OCI-LY1 (cell line): ENCODE results near the gene CDH13.

Source experiments
- H2AFZ ChIP-seq: fragments of 200-600 bp; sonication (generic), shearing (Covaris generic); 2 replicates; pipeline ENCODE4 v1.6.0; 2014; ENCODE audit warnings: antibody characterized with exemption, mild to moderate bottlenecking, low read length
- H3F3A ChIP-seq: fragments of 200-600 bp; sonication (generic), shearing (Covaris generic); 2 replicates; pipeline ENCODE4 v1.6.0; 2014; ENCODE audit warnings: mild to moderate bottlenecking, antibody characterized with exemption, low read length, moderate library complexity; ENCODE audit not compliant: insufficient read depth
- H3K27ac ChIP-seq: fragments of 200-600 bp; sonication (generic); 2 replicates; pipeline ENCODE4 v1.5.1; 2014; ENCODE audit warnings: low read length, mixed run types, mild to moderate bottlenecking, low read depth; ENCODE audit not compliant: poor library complexity, severe bottlenecking
- H3K27me3 ChIP-seq: fragments of 200-600 bp; sonication (generic); 2 replicates; pipeline ENCODE4 v1.6.0; 2014; ENCODE audit warnings: antibody characterized with exemption, mild to moderate bottlenecking, low read length, moderate library complexity; ENCODE audit not compliant: insufficient read depth
- H3K36me3 ChIP-seq: fragments of 200-600 bp; sonication (generic); 2 replicates; pipeline ENCODE4 v1.6.1; 2014; ENCODE audit warnings: mild to moderate bottlenecking, antibody characterized with exemption, low read length, moderate library complexity, mixed read lengths; ENCODE audit not compliant: insufficient read depth
- H3K4me1 ChIP-seq: fragments of 200-600 bp; sonication (generic); 2 replicates; pipeline ENCODE4 v1.5.1; 2014; ENCODE audit warnings: mild to moderate bottlenecking, low read length, moderate library complexity; ENCODE audit not compliant: insufficient read depth, severe bottlenecking
- H3K4me2 ChIP-seq: fragments of 200-600 bp; sonication (generic), shearing (Covaris generic); 2 replicates; pipeline ENCODE4 v1.6.1; 2014; ENCODE audit warnings: low read length
- H3K4me3 ChIP-seq: fragments of 200-600 bp; sonication (generic); 2 replicates; pipeline ENCODE4 v1.5.1; 2014; ENCODE audit warnings: low read length, low read depth, mild to moderate bottlenecking, mixed read lengths; ENCODE audit not compliant: poor library complexity, severe bottlenecking
- H3K79me2 ChIP-seq: fragments of 200-600 bp; shearing (Covaris generic); 2 replicates; pipeline ENCODE4 v1.6.1; 2016; ENCODE audit warnings: mixed run types, low read length, mixed read lengths; ENCODE audit not compliant: insufficient read depth
- H3K9ac ChIP-seq: fragments of 200-600 bp; sonication (generic), shearing (Covaris generic); 2 replicates; pipeline ENCODE4 v1.6.1; 2014; ENCODE audit warnings: mild to moderate bottlenecking, low read length, mixed read lengths
- H3K9me2 ChIP-seq: fragments of 200-600 bp; sonication (generic), shearing (Covaris generic); 2 replicates; pipeline ENCODE4 v1.6.1; 2014; ENCODE audit warnings: low read depth, mild to moderate bottlenecking, low read length, mixed read lengths
- H3K9me3 ChIP-seq: fragments of 200-600 bp; shearing (Covaris generic); 2 replicates; pipeline ENCODE4 v1.6.1; 2014; ENCODE audit warnings: low read length, mixed read lengths
- H4K20me1 ChIP-seq: fragments of 200-600 bp; sonication (generic), shearing (Covaris generic); 2 replicates; pipeline ENCODE4 v1.6.0; 2016; ENCODE audit warnings: mild to moderate bottlenecking, low read length; ENCODE audit not compliant: insufficient read depth
- CTCF ChIP-seq: fragments of 200-600 bp; sonication (generic), shearing (Covaris generic); IDR thresholded peaks from 2 replicates; pipeline ENCODE4 v1.5.1; 2017; ENCODE audit warnings: mild to moderate bottlenecking, antibody characterized with exemption, low read length, moderate library complexity, mixed read lengths
- EZH2 ChIP-seq: fragments of 200-600 bp; sonication (generic), shearing (Covaris generic); IDR thresholded peaks from 2 replicates; pipeline ENCODE4 v1.8.0; 2017; ENCODE audit warnings: borderline replicate concordance, mixed run types, mild to moderate bottlenecking, antibody characterized with exemption, low read length, moderate library complexity, mixed read lengths

The CDH13 gene

GRCh38 chr16:82628088-82628423 is 1.3 kb downstream of the CDH13 start:
- Histone ChIP-seq H4K20me1 (no peaks in the 10 kb centered on the region), H3K27ac (no peak overlapping the region), H3K9me3 (no peaks in the 10 kb centered on the region), H2AFZ (no peak overlapping the region), H3K4me3 (no peak overlapping the region), H3F3A (no peaks in the 10 kb centered on the region), H3K79me2 (no peaks in the 10 kb centered on the region), H3K4me1 (no peaks in the 10 kb centered on the region), H3K36me3 (no peaks in the 10 kb centered on the region), H3K9ac (no peak overlapping the region), H3K4me2 (no peak overlapping the region), H3K27me3 (peaks cover 7% of the 10 kb centered on the region; the same call in 1 of the 2 replicates), H3K9me2 (no peaks in the 10 kb centered on the region)
- no peak for TF ChIP-seq EZH2

GRCh38 chr16:82628711-82629110 is 1.9 kb downstream of the CDH13 start:
- TF ChIP-seq CTCF: no peak
- TF ChIP-seq EZH2: no peak
- H3K4me3 ChIP-seq: no peak overlapping the region

GRCh38 chr16:82629441-82630027 is 2.8 kb downstream of the CDH13 start:
- Histone ChIP-seq H4K20me1 (no peaks in the 10 kb centered on the region), H3F3A (no peaks in the 10 kb centered on the region), H3K27me3 (peaks cover 7% of the 10 kb centered on the region; the same call in 1 of the 2 replicates), H3K27ac (no peak overlapping the region), H3K36me3 (no peaks in the 10 kb centered on the region), H2AFZ (no peak overlapping the region), H3K4me2 (no peak overlapping the region), H3K9ac (no peak overlapping the region), H3K9me3 (no peaks in the 10 kb centered on the region), H3K79me2 (no peaks in the 10 kb centered on the region), H3K4me3 (no peak overlapping the region), H3K4me1 (no peaks in the 10 kb centered on the region), H3K9me2 (no peaks in the 10 kb centered on the region)
- TF ChIP-seq CTCF: no peak
- TF ChIP-seq EZH2: no peak

More at GRCh38 chr16:82628711-82629110, 1.9 kb downstream of the CDH13 start:
- H3K4me1 ChIP-seq: no peaks in the 10 kb centered on the region
- H3K79me2 ChIP-seq: no peaks in the 10 kb centered on the region
- H2AFZ ChIP-seq: no peak overlapping the region
- peaks cover 7% of the 10 kb centered on the region; the same call in 1 of the 2 replicates for H3K27me3 ChIP-seq
- no peaks in the 10 kb centered on the region for H3K36me3 ChIP-seq
- H4K20me1 ChIP-seq: no peaks in the 10 kb centered on the region
- no peaks in the 10 kb centered on the region for H3F3A ChIP-seq
- no peaks in the 10 kb centered on the region for H3K9me2 ChIP-seq
- no peak overlapping the region for H3K9ac ChIP-seq
- no peak overlapping the region for H3K4me2 ChIP-seq
- H3K9me3 ChIP-seq: no peaks in the 10 kb centered on the region
- no peak overlapping the region for H3K27ac ChIP-seq

GRCh38 chr16:82630219-82630618 is 3.5 kb downstream of the CDH13 start:
- peaks cover 7% of the 10 kb centered on the region; the same call in 1 of the 2 replicates for H3K27me3 ChIP-seq
- no peak overlapping the region for H3K27ac ChIP-seq
- H3F3A ChIP-seq: no peaks in the 10 kb centered on the region
- TF ChIP-seq CTCF: no peak
- no peak for TF ChIP-seq EZH2
- H3K9me2 ChIP-seq: no peaks in the 10 kb centered on the region
- no peak overlapping the region for H2AFZ ChIP-seq
- no peak overlapping the region for H3K4me2 ChIP-seq
- H3K9me3 ChIP-seq: no peaks in the 10 kb centered on the region
- no peaks in the 10 kb centered on the region for H3K79me2 ChIP-seq
- no peaks in the 10 kb centered on the region for H3K36me3 ChIP-seq
- H3K4me1 ChIP-seq: no peaks in the 10 kb centered on the region
- H4K20me1 ChIP-seq: no peaks in the 10 kb centered on the region
- H3K9ac ChIP-seq: no peak overlapping the region
- no peak overlapping the region for H3K4me3 ChIP-seq
